Measurements from ENCODE around the gene MTMR1.

The MTMR1 gene

DNA sequence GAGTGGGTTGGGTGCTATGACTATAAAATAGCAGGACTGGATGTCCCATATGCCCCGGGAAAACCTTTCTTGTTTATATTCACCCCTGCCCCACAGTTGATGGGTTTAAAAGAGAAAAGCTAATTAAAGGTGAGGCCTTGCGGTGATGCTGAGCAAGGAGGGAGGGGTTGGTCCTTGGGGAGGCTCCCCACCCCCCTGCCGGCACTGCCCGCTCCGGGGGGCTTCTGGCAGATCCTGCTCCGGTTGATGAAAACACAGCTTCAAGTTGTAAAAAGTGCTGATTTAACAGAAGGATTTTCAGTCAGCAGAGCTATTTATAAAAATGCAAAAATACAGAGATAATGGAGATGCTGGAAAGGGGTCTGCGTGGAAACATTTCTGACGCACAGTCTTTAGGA is 68.6 kb downstream of the MTMR1 start:
- Mint-ChIP-seq H3K4me1 (no peaks in the 10 kb centered on the region), H3K4me3 (no peak overlapping the region), H3K27me3 (no peaks in the 10 kb centered on the region), H3K27ac (no peak overlapping the region), H3K9me3 (no peaks in the 10 kb centered on the region), H3K36me3 (peaks cover 18% of the 10 kb centered on the region)
- no peak for DNase-seq
- CTCF ChIA-PET: no interaction called here

DNA sequence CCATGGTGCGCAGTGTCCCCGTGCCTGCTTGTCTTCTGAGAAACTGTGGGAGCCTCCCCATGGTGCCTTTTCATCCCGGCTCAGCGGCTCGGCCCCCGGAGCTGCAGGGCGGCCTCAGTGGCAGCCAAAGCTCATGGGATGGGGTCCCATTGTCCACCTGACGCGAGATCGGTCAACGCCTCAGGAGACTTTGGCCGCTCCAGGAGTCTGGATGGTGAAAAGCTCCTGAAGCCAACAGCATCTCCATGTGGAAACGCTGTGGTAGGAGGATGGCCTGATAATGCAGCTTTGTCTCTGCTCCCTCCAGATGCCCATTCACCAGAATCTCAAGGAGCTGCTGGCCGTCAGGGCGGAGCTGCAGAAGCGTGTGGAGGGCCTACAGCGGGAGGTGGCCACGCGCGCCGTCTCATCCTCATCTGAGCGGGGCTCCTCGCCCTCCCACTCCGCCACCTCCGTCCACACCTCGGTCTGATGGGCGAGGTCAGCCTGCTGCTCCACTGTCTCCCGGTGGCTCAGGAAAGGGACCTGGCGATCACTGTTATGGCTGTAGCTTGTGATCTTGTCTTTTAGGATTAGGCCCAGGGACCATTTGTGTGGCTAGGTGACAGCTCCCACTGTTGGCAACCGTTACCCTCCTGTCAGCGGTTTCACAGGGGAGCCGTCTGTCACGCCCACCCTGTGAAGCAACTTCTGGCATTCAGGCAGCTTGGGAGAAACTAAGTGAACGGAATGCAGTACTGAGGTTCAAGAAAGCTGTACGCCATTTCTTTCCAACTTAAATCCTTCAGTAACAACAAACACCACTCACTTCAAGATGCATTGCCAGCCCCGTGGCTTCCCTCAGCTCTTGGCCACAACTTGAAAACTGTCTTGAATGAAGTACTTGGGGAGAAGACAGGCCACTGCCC is 69.3 kb downstream of the MTMR1 start:
- Mint-ChIP-seq H3K36me3 (peaks cover 15% of the 10 kb centered on the region), H3K4me3 (no peak overlapping the region), H3K27ac (no peak overlapping the region), H3K9me3 (no peaks in the 10 kb centered on the region), H3K4me1 (no peaks in the 10 kb centered on the region), H3K27me3 (no peaks in the 10 kb centered on the region)
- DNase-seq: no peak
- CTCF ChIA-PET: no interaction called here

- H3K36me3 Mint-ChIP-seq: peaks cover 7% of the 10 kb centered on the region
- no peak overlapping the region for H3K27ac Mint-ChIP-seq
- H3K4me1 Mint-ChIP-seq: no peaks in the 10 kb centered on the region
- H3K9me3 Mint-ChIP-seq: no peaks in the 10 kb centered on the region
- no peaks in the 10 kb centered on the region for H3K27me3 Mint-ChIP-seq
- DNase-seq: no peak
- no peak overlapping the region for H3K4me3 Mint-ChIP-seq
- CTCF ChIA-PET: no interaction called here
Measured at GRCh38 chrX:150763303-150763797, 70.2 kb downstream of the MTMR1 start.

DNA sequence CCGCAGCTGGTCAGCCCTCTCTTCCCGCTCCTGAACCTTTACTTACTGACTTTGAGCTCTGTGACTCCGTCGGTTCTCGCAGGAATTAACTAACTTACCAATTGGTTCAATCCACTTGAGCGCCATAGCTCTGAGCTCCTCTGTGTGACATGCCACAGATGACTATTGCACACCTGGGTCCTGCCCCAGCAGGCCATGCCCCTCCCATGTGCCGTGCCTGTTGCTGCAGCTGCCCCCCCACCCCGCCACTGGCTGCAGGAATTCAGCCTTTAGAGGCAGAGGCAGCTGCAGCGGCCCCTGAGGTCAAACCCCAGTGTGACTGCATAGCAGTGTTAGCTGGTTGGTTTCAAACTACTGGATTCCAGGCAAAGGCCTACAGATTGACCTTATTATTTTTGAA is 70.6 kb downstream of the MTMR1 start:
- Mint-ChIP-seq H3K27ac (no peak overlapping the region), H3K4me3 (no peak overlapping the region), H3K4me1 (no peaks in the 10 kb centered on the region), H3K9me3 (no peaks in the 10 kb centered on the region), H3K36me3 (peaks cover 5% of the 10 kb centered on the region), H3K27me3 (no peaks in the 10 kb centered on the region)
- no peak for DNase-seq
- CTCF ChIA-PET: no interaction called here

GRCh38 chrX:150765237-150765636 is 72.0 kb downstream of the MTMR1 start:
- Mint-ChIP-seq H3K9me3 (no peaks in the 10 kb centered on the region), H3K36me3 (peaks cover 2% of the 10 kb centered on the region), H3K4me3 (no peak overlapping the region), H3K27me3 (no peaks in the 10 kb centered on the region), H3K27ac (no peak overlapping the region), H3K4me1 (no peaks in the 10 kb centered on the region)
- CTCF ChIA-PET: no interaction called here
- DNase-seq: no peak

DNA sequence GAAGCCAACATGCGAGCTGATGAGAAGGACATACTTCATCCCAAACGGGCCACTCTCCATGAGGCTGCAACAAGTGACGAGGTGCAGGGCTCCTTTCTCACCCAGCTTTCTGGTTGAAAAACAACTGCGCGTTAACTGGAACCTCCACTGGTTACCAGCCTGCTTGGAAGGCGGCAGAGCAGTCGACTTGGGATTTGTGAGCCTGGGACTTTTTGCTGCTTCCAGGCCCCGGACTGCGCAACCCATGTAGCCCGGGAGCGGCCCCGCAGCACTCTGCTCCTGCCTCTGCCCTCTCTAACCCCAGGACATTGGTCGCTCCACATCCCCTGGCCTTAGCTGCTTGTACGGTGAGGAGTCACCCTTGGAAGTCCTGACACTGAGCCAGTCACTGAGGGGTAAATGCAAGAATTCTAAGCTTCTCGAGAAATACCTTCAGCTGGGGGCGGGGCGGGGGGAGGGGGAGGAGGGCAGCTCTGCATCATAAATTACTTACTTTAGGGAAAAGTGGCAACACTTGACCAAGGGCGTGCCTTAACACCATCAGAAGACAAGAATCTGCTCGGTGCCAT is 72.7 kb downstream of the MTMR1 start:
- DNase-seq: no peak
- Mint-ChIP-seq H3K36me3 (peaks cover 2% of the 10 kb centered on the region), H3K9me3 (no peaks in the 10 kb centered on the region), H3K4me1 (no peaks in the 10 kb centered on the region), H3K27me3 (no peaks in the 10 kb centered on the region), H3K27ac (no peak overlapping the region), H3K4me3 (no peak overlapping the region)
- CTCF ChIA-PET: interaction anchor here (12.4 kb wide), 1 partner anchor 316 kb away, joined by 112 read pairs; no protein-coding TSS in a partner anchor

GRCh38 chrX:150766351-150767044 is 73.3 kb downstream of the MTMR1 start:
- Mint-ChIP-seq H3K9me3 (no peaks in the 10 kb centered on the region), H3K27me3 (no peaks in the 10 kb centered on the region), H3K27ac (peak overlapping the region; percentile 42), H3K4me3 (no peak overlapping the region), H3K36me3 (peaks cover 2% of the 10 kb centered on the region), H3K4me1 (no peaks in the 10 kb centered on the region)
- no peak for DNase-seq
- CTCF ChIA-PET: interaction anchor here (12.4 kb wide), 1 partner anchor 315 kb away, joined by 112 read pairs; no protein-coding TSS in a partner anchor

DNA sequence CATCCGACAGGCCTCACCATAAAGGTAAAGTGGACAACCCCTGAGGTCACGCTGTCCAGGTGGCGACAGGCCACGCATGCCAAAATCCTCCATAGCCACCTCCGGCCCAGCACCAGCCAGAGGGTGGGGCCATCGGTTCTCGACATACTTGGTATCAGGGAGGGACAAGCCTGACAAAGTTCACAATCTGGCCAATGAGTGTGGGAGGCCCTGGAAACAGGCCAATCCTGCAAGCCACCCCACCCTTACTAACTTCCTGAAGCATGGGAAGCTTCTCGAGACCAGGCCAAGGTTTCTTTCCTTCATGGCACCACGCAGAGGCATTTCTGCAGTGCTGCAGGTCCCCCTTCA is 73.8 kb downstream of the MTMR1 start:
- Mint-ChIP-seq H3K27me3 (no peaks in the 10 kb centered on the region), H3K27ac (no peak overlapping the region), H3K9me3 (no peaks in the 10 kb centered on the region), H3K4me1 (no peaks in the 10 kb centered on the region), H3K36me3 (peaks cover 2% of the 10 kb centered on the region), H3K4me3 (no peak overlapping the region)
- CTCF ChIA-PET: interaction anchor here (12.4 kb wide), 1 partner anchor 315 kb away, joined by 112 read pairs; no protein-coding TSS in a partner anchor
- DNase-seq: no peak

DNA sequence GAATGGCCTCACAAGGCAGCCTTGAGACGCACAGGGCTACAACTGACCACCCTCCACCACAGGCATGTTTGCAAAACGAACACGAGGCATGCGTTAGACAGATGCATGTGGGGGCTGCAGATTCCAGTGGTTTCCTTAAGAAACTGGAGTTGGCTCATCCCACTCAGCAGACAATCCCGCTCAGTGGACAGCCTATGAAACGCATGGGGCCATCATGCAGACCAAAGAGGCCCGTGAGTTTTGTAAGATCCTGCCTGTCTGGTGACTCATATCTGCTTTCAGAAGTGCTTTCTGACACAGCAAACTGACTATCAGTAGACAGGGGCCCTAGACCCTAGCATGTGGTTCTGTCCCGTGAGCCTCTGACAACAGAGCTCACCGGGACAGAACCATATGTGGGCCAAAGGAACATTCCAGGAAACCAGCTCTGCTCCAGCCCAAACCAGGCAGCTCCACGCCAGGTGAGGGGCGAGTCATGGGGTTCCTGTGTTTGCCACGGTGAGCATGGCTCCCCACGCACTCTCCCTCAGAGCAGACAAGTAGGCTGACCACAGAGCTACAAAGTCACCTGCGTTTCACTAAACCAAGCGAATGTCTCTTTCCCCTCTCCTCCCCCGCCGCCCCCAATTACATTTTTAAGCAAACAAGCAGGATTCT is 74.4 kb downstream of the MTMR1 start:
- Mint-ChIP-seq H3K36me3 (peaks cover 2% of the 10 kb centered on the region), H3K4me3 (no peak overlapping the region), H3K27me3 (no peaks in the 10 kb centered on the region), H3K9me3 (no peaks in the 10 kb centered on the region), H3K27ac (no peak overlapping the region), H3K4me1 (no peaks in the 10 kb centered on the region)
- CTCF ChIA-PET: interaction anchor here (0.9 to 12.4 kb wide), 2 partner anchors 12 to 314 kb away, joined by 3 to 112 read pairs; no protein-coding TSS in a partner anchor
- no peak for DNase-seq

GRCh38 chrX:150768132-150768485 is 74.9 kb downstream of the MTMR1 start:
- DNase-seq: no peak
- Mint-ChIP-seq H3K4me3 (no peak overlapping the region), H3K36me3 (peaks cover 2% of the 10 kb centered on the region), H3K4me1 (no peaks in the 10 kb centered on the region), H3K9me3 (no peaks in the 10 kb centered on the region), H3K27me3 (no peaks in the 10 kb centered on the region), H3K27ac (no peak overlapping the region)
- CTCF ChIA-PET: interaction anchor here (0.9 to 12.4 kb wide), 2 partner anchors 12 to 314 kb away, joined by 3 to 112 read pairs; no protein-coding TSS in a partner anchor

DNA sequence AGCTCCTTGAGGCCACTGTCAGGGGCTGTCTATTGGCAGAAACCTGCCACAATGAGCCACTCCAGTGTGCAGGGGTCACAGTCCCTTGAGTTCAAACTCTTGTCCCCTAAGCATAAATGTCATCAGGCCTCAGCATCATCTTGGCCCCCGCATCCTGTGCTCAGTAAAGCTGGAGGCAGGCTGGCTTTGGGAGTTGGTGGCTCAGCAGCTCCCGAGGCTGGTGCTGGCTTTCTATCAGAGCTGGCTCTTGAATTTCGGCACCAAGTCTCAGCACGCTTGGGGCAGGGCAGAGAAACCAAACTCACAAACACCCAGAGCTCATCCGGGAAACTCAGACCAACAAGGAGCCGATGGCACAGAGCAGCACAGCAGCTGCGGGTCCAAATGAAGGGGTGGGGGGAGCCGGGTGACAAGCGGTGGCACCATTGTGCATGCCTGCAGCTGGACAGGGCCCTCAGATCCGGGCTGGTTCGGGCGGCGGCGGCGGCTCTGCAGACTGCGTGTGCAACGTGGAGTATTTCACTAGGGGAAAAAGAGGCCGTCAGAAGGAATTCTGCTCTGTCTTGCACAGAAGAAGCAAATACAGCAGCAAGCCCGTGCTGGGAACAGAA is 75.5 kb downstream of the MTMR1 start:
- H3K9me3 Mint-ChIP-seq: no peaks in the 10 kb centered on the region
- CTCF ChIA-PET: interaction anchor here (12.4 kb wide), 1 partner anchor 313 kb away, joined by 112 read pairs; no protein-coding TSS in a partner anchor
- no peak for DNase-seq
- no peak overlapping the region for H3K4me3 Mint-ChIP-seq
- no peaks in the 10 kb centered on the region for H3K4me1 Mint-ChIP-seq
- peaks cover 2% of the 10 kb centered on the region for H3K36me3 Mint-ChIP-seq
- no peak overlapping the region for H3K27ac Mint-ChIP-seq
- H3K27me3 Mint-ChIP-seq: no peaks in the 10 kb centered on the region

DNA sequence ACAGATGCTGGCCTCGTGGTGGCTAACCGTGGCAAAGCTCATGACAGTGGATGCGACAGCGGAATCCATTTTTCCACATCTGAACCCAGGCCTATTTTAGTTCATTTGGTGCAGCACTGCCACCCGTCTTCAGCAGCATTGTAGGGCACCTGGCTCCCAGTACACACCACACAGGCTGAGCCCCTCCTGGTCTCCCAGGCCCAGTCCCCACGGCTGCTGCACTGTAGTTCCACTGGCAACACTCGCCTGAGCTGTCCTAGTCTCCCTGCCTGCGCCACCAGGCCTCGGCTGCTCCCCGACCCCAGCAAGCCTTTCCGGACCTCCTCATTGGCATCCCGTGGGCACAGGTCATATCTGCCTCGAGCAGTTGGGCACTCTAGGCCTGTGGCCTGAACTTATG is 76.2 kb downstream of the MTMR1 start:
- Mint-ChIP-seq H3K4me1 (no peaks in the 10 kb centered on the region), H3K9me3 (no peaks in the 10 kb centered on the region), H3K36me3 (peaks cover 2% of the 10 kb centered on the region), H3K4me3 (no peak overlapping the region), H3K27ac (no peak overlapping the region), H3K27me3 (no peaks in the 10 kb centered on the region)
- CTCF ChIA-PET: interaction anchor here (12.4 kb wide), 1 partner anchor 313 kb away, joined by 112 read pairs; no protein-coding TSS in a partner anchor
- no peak for DNase-seq

GRCh38 chrX:150770623-150771022 is 77.4 kb downstream of the MTMR1 start:
- Mint-ChIP-seq H3K36me3 (peaks cover 2% of the 10 kb centered on the region), H3K27me3 (no peaks in the 10 kb centered on the region), H3K9me3 (no peaks in the 10 kb centered on the region), H3K27ac (no peak overlapping the region), H3K4me1 (no peaks in the 10 kb centered on the region), H3K4me3 (no peak overlapping the region)
- no peak for DNase-seq
- CTCF ChIA-PET: interaction anchor here (12.4 kb wide), 1 partner anchor 311 kb away, joined by 112 read pairs; no protein-coding TSS in a partner anchor
